Peyer's patch (tissue), 4 donors: Measurements from ENCODE around the gene KAT7.

ENCODE experiments used
- CTCF ChIP-seq, 6 experiments: fragments of 450-650 bp in 4 of 6; fragments of 200-600 bp in 2 of 6; sonication (generic) in 1 of 6; IDR thresholded peaks; one replicate each; pipeline ENCODE4 v1.5.1; 2017 to 2019; ENCODE audit warnings: antibody characterized with exemption in 6 of 6, mild to moderate bottlenecking in 3 of 6, moderate library complexity in 1 of 6
- POLR2A ChIP-seq, 2 donors: fragments of 450-650 bp; IDR thresholded peaks; one replicate each; pipeline ENCODE4 v1.5.1; 2017; ENCODE audit warnings: antibody characterized with exemption in 2 of 2, mild to moderate bottlenecking in 2 of 2, moderate library complexity in 2 of 2

GRCh38 chr17:49842846-49843245 is 54.4 kb downstream of the KAT7 start:
- TF ChIP-seq CTCF (IDR thresholded peaks at IDR 0.05): no peak
- TF ChIP-seq POLR2A (IDR thresholded peaks at IDR 0.05): no peak
